Colonic mucosa (tissue), 4 donors: Measurements from ENCODE around the gene MBD4. TPM values are rescaled to one million over a fixed set of nuclear protein-coding genes. Genes with fewer than 3 reads are reported as not detected.
"Not testable (repeated sequence)": the region's sequence is repeated elsewhere in the genome, so short reads cannot be mapped to it uniquely, and the experiment has no call there.

Experiments used
- DNase-seq: peaks from one replicate; pipeline ENCODE4 v3.0.0-alpha.2; 2020
- H3K27ac ChIP-seq: fragments of 200-600 bp; one replicate; pipeline ENCODE4 v1.8.0; 2021
- H3K27me3 ChIP-seq: fragments of 200-600 bp; one replicate; pipeline ENCODE4 v1.8.0; 2021
- H3K36me3 ChIP-seq: fragments of 200-600 bp; one replicate; pipeline ENCODE4 v1.8.0; 2021
- H3K4me1 ChIP-seq: fragments of 200-600 bp; one replicate; pipeline ENCODE4 v1.8.0; 2021; ENCODE audit warnings: mild to moderate bottlenecking
- H3K4me3 ChIP-seq: fragments of 200-600 bp; one replicate; pipeline ENCODE4 v1.8.0; 2021
- H3K9ac ChIP-seq, 2 donors: one replicate each; pipeline ENCODE4 v1.7.0; 2013; ENCODE audit warnings: control low read depth in 2 of 2, low read depth in 2 of 2, low read length in 2 of 2
- H3K9me3 ChIP-seq: fragments of 200-600 bp; one replicate; pipeline ENCODE4 v1.8.0; 2021
- intact Hi-C: fragments of 100-400 bp; cut with DNase I; formaldehyde crosslinking; loops from one replicate; pipeline ENCODE4 v1.14.1; 2022
- total RNA-seq, 2 donors: library from RNA; stranded (reverse); fragmentation: NEBNext Ultra II Directional in 1 of 2; extraction: Animal tissue kit (Norgen Biotek cat#: 25700) in 1 of 2; gene quantifications; one replicate each; pipeline ENCODE4 v1.2.1, GENCODE V29; 2021
- TF ChIP-seq, protein P1 (sequence below): fragments of 200-600 bp; IDR thresholded peaks from one replicate; pipeline ENCODE4 v1.8.0; 2022; ENCODE audit warnings: antibody characterized with exemption, mild to moderate bottlenecking
- donor health status: healthy.
- donor health status: DM: no; HTN: no; CAD: no.
- donor health status: DM: no; HTN: no; CAD: no.

Gene MBD4
- total RNA-seq, 2 donors from 2014 or later, result 25.0 to 28.9 TPM

GRCh38 chr3:129398803-129399144 lies 41.0 kb downstream of the MBD4 start:
- H3K9me3 ChIP-seq, result no peaks in the 10 kb centered on the region
- no peaks in the 10 kb centered on the region for H3K36me3 ChIP-seq
- intact Hi-C loops, result no loop called here
- peak; percentile 31 for DNase-seq
- peak overlapping the region; percentile 79 to 84 for H3K9ac ChIP-seq
- peak overlapping the region; percentile 84 for H3K4me3 ChIP-seq
- TF ChIP-seq, protein P1, sequence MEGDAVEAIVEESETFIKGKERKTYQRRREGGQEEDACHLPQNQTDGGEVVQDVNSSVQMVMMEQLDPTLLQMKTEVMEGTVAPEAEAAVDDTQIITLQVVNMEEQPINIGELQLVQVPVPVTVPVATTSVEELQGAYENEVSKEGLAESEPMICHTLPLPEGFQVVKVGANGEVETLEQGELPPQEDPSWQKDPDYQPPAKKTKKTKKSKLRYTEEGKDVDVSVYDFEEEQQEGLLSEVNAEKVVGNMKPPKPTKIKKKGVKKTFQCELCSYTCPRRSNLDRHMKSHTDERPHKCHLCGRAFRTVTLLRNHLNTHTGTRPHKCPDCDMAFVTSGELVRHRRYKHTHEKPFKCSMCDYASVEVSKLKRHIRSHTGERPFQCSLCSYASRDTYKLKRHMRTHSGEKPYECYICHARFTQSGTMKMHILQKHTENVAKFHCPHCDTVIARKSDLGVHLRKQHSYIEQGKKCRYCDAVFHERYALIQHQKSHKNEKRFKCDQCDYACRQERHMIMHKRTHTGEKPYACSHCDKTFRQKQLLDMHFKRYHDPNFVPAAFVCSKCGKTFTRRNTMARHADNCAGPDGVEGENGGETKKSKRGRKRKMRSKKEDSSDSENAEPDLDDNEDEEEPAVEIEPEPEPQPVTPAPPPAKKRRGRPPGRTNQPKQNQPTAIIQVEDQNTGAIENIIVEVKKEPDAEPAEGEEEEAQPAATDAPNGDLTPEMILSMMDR, result no peak
- H3K27ac ChIP-seq, result peak overlapping the region; percentile 60
- no peaks in the 10 kb centered on the region for H3K27me3 ChIP-seq
- H3K4me1 ChIP-seq, result no peaks in the 10 kb centered on the region

DNA sequence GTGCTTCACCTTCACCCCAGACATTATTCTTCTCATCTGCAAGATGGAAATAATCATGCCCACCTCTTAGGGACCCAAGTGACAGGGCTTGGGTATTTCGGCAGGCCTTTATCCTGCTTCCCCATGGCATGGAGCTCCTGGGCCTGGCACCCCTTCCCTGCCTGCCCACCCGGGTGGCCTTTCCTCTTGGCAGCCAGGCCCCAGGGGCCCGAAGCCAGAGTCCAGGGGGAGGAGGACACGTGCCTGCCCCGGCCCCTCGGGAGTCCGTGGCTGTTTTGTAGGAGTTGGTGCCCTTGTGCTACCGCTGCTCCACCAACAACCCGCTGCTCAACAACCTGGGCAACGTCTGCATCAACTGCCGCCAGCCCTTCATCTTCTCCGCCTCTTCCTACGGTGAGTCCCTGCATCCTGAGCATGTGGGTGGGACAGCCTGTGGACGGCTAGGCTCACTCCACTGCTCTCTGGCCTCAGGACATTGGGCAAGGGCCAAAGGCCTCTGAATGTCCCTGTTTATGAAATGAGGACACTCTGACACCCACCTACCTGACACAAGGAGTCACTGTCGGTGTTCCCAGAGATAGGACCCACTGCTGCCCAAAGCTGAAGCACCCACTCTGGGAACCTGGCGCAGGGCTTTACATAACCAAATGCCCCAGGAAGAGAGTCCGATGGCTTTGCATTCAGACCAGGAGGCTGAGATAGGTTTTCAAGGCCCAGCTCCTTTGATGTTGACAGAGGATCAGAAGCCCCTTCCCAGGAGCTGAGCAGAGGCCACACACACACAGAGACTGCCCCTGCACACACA lies 45.8 kb downstream of the MBD4 start:
- intact Hi-C loops, H3K9ac ChIP-seq, DNase-seq, H3K27ac ChIP-seq, H3K4me1 ChIP-seq, H3K36me3 ChIP-seq, H3K27me3 ChIP-seq, H3K4me3 ChIP-seq, H3K9me3 ChIP-seq: not testable (repeated sequence)

GRCh38 chr3:129393271-129393670 lies 46.5 kb downstream of the MBD4 start:
- H3K9ac ChIP-seq, result no peak overlapping the region
- no peaks in the 10 kb centered on the region for H3K36me3 ChIP-seq

DNA sequence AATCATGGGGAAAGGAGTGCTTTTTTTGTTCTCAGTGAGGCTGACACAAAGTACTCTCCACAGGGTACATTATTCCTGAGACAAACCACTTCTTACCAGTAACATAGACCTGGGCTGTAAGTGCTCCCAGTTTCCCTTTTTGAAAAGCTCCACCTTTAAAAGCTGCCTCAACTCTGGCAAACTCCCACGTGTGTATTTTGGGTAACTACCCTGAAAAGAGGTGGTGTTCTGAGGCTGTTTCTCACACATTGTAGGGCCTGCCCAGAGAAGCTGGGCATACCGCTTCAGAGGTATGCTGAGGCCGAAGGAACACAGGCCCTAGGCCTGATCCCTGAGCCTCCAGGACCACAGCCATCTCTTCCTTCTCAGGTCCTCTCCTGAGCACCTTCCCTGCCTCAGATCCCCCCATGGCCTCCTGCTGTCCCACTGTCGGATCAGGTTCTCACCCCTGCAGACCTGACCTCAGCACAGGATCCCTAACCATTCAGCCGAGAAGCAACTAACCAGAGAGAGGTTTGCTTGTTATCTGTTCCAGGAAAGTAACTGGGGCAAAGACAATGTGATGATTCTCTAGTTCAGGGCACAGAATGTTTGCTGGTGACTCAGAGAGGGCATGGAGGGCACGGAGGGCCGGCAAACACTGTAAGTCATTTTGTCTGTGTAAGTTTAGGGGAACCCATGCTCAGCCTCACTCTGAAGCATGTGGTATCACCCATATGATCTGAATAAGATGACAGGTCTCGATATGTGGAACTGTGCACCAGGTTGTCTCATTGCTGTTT lies 47.5 kb downstream of the MBD4 start:
- DNase-seq, H3K9me3 ChIP-seq, H3K27ac ChIP-seq, H3K9ac ChIP-seq, H3K4me3 ChIP-seq, H3K27me3 ChIP-seq, H3K36me3 ChIP-seq, H3K4me1 ChIP-seq, intact Hi-C loops: not testable (repeated sequence)

More at GRCh38 chr3:129393271-129393670, 46.5 kb downstream of the MBD4 start:
- Histone ChIP-seq H3K4me1 (no peaks in the 10 kb centered on the region), H3K27ac (no peak overlapping the region), H3K9me3 (no peaks in the 10 kb centered on the region), H3K4me3 (no peak overlapping the region), H3K27me3 (no peaks in the 10 kb centered on the region)
- TF ChIP-seq, protein P1, result no peak
- intact Hi-C loops, result no loop called here
- DNase-seq, result no peak

DNA sequence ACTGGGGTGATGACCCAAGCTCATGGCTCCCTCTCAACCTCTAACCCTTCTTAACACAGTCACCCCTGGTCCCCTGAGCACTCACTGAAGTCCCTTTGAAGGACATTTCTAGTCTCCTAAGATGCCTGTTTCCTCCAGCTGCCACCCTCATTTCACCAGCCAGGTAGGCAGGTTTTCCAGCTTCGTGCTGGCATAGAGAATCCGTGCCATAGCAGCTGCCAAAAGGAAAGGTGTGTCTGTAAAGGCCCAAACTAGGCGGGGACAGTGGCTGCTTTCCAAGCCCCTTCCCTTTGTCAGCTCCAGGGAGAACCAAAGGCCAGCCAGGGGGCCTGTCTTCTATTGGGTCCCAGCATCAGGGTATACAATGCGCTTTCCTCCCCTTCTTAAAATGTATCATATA lies 48.2 kb downstream of the MBD4 start:
- H3K27me3 ChIP-seq, H3K4me1 ChIP-seq, H3K9ac ChIP-seq, H3K27ac ChIP-seq, H3K9me3 ChIP-seq, DNase-seq, intact Hi-C loops, H3K4me3 ChIP-seq, H3K36me3 ChIP-seq: not testable (repeated sequence)

DNA sequence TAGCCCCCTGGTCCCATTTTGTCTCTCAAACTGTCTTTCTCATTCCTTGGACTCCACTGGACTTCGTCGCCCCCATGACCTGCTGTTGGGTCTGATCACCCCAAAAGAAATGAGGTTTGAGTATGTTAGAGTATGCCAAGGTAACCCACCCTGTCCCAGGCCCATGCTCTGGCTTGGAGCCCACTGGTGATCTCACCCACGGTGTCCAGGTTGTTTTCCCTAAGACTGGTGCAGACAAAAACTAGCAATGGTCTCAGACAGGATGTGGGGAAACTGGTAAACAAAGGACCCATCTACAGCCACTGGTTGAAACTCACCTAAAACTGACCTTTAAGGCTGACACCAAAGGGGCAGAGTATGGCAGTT lies 50.2 kb downstream of the MBD4 start:
- DNase-seq, result no peak
- no peak overlapping the region for H3K4me3 ChIP-seq
- TF ChIP-seq, protein P1, result no peak
- H3K4me1 ChIP-seq, result no peaks in the 10 kb centered on the region
- no peaks in the 10 kb centered on the region for H3K9me3 ChIP-seq
- no peaks in the 10 kb centered on the region for H3K27me3 ChIP-seq
- no peak overlapping the region for H3K9ac ChIP-seq
- H3K36me3 ChIP-seq, result no peaks in the 10 kb centered on the region
- intact Hi-C loops, result no loop called here
- no peak overlapping the region for H3K27ac ChIP-seq

DNA sequence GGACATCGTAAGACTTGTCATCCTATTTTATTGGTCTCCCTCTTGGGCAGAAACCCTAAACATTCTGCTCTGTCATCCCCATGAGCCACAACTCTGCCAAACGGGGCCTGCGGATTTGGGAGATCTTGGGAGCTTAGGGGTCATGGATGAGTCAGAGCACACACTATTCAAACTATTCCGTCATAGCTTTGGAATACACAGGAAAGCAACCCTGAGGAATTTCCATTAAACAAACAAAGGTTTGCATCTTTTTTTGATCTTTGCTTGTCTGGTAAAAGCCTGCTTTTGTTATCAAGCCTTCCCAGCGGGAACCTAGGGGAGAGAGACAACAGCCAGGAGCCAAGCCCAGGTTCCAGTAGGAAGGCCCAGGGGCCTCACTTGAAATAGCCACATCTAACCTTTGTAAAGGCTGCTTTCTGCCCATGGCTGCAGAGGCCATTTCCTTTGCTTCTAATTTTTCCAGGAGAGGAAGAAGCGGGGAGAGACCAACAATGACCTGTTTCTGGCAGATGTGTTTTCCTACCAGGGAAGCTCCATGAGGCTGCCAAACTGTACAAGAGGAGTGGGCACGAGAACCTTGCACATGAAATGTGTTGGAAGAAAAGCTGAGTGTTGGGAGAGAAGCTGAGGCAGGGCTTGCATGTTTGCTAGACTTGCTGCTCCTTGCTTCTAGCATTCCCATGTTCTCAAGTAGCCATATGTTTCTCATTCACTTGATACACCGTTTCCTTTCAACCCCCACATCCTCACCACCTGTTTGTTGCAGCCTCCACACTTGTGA lies 50.8 kb downstream of the MBD4 start:
- H3K27ac ChIP-seq, intact Hi-C loops, H3K9me3 ChIP-seq, H3K9ac ChIP-seq, H3K4me3 ChIP-seq, H3K36me3 ChIP-seq, H3K27me3 ChIP-seq, DNase-seq, H3K4me1 ChIP-seq: not testable (repeated sequence)
